HG03139 (cell line): Measurements from ENCODE around the gene LTA.

ENCODE experiments used
- ATAC-seq: cut with Tn5 transposase; IDR thresholded peaks from one replicate; pipeline ENCODE4 v1.9.1; 2021; ENCODE audit not compliant: unreplicated experiment

LTA gene, protein sequence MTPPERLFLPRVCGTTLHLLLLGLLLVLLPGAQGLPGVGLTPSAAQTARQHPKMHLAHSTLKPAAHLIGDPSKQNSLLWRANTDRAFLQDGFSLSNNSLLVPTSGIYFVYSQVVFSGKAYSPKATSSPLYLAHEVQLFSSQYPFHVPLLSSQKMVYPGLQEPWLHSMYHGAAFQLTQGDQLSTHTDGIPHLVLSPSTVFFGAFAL

DNA sequence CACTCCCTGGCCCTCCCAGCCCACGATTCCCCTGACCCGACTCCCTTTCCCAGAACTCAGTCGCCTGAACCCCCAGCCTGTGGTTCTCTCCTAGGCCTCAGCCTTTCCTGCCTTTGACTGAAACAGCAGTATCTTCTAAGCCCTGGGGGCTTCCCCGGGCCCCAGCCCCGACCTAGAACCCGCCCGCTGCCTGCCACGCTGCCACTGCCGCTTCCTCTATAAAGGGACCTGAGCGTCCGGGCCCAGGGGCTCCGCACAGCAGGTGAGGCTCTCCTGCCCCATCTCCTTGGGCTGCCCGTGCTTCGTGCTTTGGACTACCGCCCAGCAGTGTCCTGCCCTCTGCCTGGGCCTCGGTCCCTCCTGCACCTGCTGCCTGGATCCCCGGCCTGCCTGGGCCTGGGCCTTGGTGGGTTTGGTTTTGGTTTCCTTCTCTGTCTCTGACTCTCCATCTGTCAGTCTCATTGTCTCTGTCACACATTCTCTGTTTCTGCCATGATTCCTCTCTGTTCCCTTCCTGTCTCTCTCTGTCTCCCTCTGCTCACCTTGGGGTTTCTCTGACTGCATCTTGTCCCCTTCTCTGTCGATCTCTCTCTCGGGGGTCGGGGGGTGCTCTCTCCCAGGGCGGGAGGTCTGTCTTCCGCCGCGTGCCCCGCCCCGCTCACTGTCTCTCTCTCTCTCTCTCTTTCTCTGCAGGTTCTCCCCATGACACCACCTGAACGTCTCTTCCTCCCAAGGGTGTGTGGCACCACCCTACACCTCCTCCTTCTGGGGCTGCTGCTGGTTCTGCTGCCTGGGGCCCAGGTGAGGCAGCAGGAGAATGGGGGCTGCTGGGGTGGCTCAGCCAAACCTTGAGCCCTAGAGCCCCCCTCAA, at the start of gene LTA:
Gene LTA, plus strand, starts transcription at position 249 of the 871 bp plus-strand sequence. Its CDS starts 454 bp downstream, at position 703.
- peak; percentile 37 for ATAC-seq

DNA sequence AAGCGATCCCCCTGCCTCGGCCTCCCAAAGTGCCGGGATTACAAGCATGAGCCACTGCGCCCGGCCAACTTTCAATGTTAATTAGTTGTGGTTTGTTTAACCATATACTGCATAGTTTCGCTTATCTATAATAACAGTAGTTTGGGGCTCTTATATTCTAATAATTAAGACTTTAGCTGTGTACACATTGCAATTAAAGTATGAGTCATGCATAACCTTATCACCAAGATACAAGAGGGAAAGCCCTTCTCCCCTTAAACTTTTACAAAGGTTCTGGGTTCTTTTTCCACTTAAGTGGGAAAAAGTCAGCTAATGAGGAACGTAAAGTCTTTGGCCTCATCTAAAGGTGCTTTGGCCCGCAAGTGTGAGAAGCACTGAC, 46.5 kb upstream of the LTA start:
- ATAC-seq = no peak

DNA sequence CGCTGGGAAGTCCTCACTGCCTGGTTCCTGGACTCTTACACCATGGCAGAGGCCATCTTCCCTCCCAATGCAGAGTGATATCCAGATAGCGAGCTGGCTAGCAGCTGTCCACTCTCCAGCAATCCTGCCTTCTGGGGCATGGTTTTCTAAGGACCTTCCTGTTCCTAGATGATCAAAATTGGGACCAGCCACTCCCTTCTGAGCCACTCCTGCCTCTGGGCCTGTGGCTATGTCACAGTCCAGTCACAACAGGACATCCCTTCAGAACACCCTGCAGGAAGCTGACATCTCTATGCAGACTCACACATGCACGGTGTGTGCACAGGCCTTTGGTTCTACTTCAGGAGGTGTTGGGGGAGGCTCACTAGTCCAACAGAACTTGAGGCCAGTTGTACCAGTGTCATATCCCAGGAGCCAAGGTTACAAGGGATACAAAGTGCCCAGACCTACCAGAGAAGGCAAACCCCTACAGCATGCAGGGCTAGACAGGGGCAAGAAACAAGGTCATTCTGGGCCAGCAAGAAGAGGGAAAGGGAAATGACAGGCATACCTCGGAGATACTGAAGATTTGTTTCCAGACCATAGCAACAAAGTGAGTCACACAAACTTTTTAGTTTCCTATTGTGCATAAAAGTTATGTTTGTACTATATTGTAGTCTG, 46.0 kb upstream of the LTA start:
- ATAC-seq = no peak

DNA sequence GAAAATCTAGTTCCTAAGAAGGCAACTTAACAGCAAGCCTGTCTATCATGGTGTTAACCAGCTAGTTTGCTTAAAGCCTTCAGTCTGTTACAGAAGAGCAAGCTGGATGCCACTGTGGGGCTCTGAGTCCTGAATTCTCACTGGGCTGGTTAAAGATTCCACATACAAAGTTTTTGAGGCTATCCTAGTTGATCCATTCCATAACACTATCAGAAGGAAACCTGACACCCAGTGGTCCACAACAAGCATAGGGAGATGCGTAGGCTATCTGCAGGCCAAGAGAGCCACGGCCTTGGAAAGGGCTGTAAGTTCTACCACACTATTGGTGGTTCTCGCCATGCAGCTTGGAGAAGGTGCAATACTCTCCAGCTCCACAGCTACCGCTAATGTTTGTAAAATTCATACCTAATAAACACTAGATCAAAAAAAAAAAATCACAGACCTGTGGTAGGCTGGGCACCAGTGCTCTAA, 43.7 kb upstream of the LTA start:
- ATAC-seq = no peak

DNA sequence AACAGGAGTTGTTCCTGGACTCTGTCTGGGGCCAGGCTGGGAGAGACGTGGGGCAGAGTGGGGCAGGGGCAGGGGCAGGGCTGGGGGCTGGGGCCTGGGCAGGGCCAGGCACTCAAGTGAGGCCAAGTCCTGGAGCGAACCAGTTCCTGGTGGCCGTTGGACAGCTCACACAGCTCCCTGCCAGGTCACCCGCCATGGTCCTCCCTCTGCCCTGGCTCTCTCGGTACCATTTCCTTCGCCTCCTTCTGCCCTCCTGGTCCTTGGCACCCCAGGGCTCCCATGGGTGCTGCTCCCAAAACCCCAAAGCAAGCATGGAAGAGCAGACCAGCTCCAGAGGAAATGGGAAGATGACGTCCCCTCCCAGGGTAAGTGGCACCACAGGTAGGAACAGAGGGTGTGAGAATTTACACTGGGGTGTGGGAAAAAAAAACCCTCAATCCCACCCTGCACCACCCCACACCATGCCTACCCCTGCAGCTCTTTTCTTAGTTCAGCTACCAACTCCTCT, 43.2 kb upstream of the LTA start, which contains the start of gene MCCD1:
Gene MCCD1, plus strand, starts transcription at position 142 of the 508 bp plus-strand sequence. Its CDS starts 53 bp downstream, at position 195.
- no peak for ATAC-seq

DNA sequence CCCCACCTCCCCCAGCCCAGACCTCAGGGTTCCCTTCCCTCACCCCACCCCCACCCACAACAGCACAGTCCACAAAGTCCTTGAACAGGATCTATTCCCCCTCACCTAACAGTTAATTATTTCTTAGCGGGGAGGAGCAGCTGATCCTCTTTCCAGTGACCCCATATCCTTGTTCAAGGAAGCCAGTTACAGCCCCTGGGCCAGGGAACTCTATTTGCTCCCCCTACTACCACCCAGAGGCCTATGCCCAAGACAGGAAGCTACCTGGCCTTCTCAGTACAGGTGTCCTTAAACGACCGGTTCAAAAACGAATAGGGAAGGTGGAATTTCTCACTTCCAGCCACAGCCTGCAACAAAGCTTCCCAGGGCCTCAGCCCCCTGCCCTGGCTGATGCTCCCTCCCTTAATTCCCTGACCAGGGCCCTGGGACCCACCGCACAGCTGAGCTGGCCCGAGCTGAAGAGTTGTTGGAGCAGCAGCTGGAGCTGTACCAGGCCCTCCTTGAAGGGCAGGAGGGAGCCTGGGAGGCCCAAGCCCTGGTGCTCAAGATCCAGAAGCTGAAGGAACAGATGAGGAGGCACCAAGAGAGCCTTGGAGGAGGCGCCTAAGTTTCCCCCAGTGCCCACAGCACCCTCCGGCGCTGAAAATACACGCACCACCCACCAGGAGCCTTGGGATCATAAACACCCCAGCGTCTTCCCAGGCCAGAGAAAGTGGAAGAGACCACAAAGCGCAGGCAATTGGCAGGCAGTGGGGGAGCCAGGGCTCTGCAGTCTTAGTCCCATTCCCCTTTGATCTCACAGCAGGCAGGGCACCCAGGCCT, 42.5 kb upstream of the LTA start:
- ATAC-seq = no peak

DNA sequence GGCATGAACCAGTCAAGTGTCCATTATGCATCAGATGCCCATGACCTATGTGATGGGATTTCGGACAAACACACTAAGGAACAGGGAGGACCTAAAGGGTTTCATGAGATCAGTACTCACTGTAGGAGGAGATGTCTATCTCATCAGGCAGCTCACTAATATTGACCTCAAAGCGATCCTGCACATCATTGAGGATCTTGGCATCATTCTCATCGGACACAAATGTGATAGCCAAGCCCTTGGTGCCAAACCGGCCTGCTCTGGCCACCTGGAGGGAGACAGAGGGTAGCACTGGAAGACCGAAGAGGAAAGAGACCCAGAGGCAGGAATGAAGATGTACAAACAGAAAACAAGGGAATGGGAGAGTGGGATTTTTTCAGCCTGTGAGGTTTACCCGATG, 41.4 kb upstream of the LTA start:
- ATAC-seq = no peak

DNA sequence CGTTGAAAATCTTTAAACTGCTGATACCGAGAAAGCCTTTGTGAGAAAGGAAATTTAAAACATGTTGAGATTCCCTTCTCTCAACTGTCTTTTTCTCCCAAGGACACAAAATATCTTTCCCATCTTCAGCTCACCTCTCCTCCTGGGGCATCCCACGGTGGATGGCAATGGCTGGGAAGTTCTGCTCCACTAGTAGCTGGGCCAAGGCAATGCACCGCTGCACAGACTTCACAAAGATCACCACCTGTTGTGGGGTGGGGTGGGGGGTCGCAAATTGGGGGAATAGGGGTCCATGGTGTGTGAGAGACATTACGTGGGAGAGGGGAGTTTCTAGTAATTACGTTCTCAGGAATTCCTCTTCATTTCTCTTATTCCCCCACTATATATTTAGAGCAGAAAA, 40.9 kb upstream of the LTA start:
- no peak for ATAC-seq

DNA sequence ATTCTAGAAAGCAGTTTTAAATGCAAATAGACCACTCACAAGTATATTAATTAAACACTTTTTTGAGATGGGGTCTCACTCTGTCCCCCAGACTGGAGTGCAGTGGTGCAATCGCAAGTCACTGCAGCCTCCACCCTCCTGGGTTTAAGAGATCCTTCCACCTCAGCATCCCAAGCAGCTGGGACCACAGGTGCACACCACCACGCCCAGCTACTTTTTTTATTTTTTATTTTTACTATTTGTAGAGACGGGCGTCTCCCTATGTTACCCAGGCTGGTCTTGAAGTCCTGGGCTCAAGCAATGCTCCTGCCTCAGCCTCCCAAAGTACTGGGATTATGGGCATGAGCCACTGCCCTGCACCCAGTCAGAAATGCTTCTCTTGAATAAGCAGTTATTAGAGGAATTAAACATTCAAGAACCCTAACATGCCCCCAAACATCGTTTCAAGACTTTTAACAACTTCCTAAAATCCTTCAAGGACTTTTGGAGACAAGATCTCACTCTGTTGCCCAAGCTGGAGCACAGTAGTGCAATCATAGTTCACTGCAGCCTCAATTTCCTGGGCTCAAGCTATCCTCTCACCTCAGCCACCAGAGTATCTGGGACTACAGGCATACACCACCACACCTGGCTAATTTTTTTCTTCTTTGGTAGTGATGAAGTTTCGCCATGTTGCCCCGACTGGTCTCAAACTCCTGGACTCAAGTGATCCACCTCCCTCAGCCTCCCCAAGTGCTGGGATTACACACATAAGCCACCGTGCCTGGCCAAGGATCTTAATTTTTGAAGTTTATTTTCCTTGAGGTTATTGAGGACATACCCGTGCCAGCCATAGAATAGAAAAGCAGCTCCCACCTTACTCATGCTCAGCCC, 40.1 kb upstream of the LTA start:
- no peak for ATAC-seq

DNA sequence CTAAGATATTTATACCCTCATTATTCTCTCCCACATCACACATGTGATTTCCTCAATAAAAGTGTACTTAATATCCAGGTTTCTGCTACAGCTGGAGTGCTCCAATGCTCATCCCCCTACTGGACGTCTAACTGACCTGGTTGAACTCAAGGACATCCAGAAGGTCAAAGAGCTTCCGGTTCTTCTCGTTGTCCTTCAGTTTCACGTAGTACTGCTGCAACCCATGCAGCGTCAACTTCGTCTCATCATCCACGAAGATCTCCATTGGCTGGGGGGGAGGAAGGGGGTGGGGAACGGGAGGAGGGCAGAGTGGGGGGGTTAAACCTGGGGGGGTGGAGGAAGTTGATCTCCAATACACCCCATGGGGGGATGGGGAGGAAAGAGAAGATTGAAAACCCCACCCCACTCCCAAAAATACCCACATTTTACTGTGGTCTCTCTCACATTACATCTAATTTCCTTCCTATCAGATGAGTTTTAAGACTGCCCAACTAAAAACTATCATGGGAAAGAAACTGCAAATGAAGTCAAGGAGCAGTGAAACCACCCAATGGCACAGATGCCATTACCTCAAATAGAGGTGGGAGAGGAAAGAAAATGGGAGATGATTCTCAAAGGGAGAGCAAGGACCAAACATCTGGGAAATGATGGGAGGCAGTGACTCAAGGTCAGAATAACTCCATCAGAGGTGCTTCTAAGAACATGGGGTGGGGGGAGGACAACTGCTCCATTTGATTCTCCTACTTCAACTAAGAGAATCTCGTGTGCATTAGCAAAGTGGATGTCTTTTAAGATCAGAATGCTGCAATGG, 39.2 kb upstream of the LTA start:
- no peak for ATAC-seq

DNA sequence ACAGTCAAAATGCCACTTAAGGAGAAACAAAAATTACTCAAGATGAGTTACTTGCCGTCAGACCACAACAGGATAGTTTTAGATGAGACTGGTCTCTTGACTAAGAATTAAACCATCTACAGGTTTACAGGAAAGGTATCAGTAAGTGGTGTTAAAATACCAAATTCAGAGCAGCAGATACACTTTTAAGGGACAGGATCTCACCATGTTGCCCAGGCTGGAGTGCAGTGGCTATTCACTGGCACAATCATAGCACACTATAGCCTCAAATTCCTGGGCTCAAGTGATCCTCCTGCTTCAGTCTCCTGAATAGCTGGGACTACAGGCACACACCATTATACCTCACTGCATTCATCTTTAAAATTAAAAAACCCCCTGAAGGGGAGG, 38.6 kb upstream of the LTA start:
- no peak for ATAC-seq

DNA sequence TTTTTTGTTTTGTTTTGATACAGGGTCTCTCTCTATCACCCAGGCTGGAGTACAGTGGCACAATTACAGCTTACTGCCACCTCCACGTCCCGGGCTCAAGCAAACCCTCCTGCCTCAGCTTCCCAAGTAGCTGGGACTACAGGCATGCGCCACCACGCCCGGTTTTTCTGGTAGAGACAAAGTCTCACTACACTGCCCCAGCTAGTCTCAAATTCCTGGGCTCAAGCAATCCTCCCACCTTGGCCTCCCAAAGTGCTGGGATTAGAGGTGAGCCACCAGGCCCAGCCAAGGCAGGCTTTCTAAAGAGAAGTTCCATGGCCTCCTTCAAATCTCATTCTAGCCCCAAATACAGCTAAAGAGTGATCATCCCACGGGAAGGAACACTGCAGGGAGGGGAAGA, 38.1 kb upstream of the LTA start:
- ATAC-seq = no peak

DNA sequence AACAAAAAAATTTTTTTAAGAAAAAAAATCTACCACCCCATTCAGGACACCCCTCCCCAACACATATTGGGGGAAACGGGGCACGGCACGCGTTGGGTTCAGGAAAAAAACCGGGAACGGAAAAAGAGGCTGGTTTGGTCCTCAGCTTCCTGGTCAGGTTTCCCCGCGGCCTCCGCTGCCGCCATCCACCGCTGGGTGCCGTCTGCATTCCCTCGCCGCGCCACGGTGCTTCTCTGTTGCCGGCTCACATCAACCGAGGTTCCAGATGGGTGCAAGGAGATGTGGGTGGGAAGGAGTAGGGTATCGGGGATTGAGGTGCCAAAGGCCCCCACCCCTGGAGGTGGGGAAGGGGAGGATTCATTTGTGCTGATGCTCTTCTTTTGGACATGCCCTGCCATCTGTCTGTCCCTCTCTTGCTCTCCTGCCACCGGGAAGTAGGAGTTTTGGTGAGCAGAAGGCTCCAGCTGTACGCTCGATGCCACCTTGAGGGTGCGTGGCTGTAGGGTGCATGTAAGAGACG, 37.5 kb upstream of the LTA start:
- ATAC-seq = no peak

DNA sequence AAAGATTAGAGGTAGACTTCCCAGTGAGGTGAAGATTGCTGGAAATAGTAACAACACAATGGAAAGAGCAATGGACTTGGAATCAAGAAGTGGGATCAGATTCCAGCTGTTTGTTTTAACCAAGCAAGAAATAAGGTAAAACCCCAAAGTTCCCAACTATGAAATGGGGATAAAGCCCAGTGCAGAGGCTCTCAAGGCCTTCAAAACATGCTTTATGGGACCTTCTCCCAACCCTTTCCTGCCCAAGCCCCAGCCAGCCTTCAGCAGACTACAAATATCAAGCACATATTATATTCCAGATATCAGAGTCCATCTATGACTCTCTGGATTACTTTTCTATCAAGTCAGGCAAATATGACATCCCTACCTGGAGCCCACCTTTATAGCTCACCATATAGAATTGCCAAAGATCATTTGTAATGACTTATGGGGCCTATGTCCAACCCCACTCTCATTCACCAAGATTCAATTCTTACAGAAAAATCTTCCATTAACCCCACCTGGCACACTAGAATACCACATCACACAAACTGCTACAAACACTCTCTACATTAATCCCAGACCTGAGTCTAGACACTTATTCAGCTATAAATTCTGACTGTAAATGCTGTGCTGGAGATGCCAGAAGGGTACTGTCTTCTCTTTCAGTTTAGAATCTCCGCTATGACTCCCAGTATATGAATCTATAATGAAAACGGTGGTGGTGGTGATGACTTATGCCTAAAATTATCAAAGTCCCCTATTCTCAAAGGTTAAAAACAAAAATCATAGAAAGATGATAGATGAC, 36.4 kb upstream of the LTA start:
- ATAC-seq = no peak

DNA sequence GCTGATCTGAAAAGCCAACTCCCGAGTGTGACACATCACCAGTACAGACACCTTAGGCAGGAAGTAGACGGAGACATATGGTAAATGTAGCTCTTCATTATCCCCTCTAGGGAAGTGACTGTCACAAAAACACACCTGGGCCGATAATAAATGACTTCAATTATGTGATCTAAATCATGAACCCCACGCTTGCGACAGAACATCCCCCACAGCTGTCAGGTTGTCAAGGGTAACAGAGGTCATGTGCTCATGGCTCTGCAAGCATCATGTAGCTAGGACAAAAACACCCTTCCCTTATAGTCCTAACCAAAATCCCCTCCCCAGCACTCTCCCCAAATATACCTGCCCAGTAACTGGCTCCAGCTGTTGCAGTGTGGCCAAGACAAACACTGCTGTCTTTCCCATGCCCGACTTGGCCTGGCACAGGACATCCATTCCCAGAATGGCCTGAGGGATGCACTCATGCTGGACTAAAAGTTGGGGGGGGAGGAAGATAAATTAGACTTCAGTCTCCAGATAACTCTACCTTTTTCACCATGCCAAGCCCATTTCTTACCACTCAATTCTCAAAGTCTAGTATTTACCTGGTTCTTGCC, 33.2 kb upstream of the LTA start:
- no peak for ATAC-seq

DNA sequence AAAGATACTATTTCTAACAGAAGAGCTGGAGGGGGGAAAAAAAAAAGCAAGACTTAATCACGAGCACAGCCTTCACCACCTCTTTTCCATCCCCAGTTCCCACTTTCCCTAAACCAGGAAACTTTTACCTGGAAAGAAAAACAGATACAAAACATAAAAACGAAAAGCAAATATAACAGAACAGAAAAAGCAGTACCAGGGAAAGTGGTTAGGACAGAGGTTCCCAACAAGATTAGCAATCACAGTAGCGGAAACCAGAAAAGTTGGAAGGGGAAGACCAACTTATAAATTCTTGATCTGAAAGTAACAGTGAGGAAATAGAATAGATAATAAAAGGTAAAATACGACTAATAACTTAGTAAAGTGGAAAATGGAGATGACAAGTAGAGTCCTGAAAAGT, 31.4 kb upstream of the LTA start:
- ATAC-seq = no peak

DNA sequence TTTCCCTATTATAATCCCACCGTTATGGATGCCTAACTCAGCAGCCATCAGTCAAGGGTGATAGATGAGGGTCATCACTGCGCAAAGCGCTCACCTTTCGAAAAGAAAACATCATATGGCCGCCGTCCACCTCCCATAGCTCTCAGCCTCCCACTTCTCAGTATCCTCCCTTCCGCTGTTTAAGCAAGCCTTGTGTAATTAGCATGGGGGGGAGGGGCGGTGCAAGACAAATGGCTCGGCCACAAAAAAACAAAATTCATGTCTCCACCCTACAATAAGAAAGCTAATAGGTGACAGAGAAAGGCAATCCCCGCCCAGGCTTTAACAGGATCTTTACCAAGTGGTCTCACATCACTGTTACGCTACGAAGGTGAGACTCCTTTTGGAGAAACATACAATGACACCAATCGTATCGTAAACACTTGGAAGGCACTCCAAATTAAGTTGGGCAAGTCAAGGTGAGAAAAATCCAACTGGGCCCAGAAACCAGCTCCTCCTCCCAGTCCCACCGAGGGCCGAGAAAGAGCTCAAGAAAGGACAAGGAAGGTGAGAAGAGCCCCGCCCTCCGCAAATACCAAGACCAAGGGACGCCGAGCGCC, 30.9 kb upstream of the LTA start:
- peak; percentile 6 for ATAC-seq
